ENCODE data around the gene RPLP1. TPM values are rescaled to one million over a fixed set of nuclear protein-coding genes. Genes with fewer than 3 reads are reported as not detected.

RPLP1 gene
- total RNA-seq, 1 experiment from 2014 or later = 1,587 TPM

DNA sequence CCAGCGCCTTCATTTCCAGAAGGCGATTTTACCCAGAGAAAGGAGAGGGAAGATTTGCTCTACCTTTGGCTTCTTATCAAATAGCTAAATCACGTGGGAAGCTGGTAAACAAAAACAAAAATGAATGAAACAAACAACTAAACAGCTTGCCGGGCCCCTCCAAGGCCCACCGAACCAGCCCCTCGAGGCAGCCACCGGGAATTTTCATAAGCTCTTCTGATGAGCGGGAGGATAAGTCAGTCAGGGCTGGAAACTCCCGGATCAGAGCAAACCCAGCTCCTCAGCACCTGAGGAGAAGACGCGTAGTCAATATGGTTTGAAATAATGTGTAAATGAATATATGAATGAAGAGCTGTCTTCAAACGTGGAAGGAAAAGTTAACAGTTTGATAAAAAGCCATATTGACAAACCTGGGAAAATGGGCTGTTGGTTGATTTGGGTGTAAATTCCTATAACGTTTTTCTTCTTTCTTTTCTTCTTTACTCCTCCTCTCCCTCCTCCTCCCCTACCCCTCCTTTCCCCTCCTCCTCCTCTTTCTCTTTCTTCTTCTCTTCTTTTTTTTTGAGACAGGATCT is 10.7 kb downstream of the RPLP1 start:
- TSS peak; percentile 62 for BruUV-seq (replicated peaks)
- intact Hi-C loops (cut with micrococcal nuclease; ENCODE audit: unreplicated experiment) = no loop called here
- H3K27me3 Mint-ChIP-seq (ENCODE audit: insufficient read depth, unreplicated experiment) = no peaks in the 10 kb centered on the region
- H3K36me3 Mint-ChIP-seq (ENCODE audit: insufficient read depth, unreplicated experiment) = peaks cover 9% of the 10 kb centered on the region
- H3K4me1 ChIP-seq = peaks cover 30% of the 10 kb centered on the region
- H3K4me1 Mint-ChIP-seq (ENCODE audit: low read depth, unreplicated experiment) = peaks cover 22% of the 10 kb centered on the region
- H3K9me3 Mint-ChIP-seq (ENCODE audit: unreplicated experiment) = no peaks in the 10 kb centered on the region
- peak overlapping the region; percentile 39 for H3K4me3 ChIP-seq (ENCODE audit: low read depth, low read length)
- H3K9me3 ChIP-seq = no peaks in the 10 kb centered on the region
- TF ChIP-seq CTCF (IDR thresholded peaks at IDR 0.05; ENCODE audit: insufficient read depth in 1 of 2, low read depth in 1 of 2, low read length in 1 of 2, severe bottlenecking in 1 of 2, unreplicated experiment in 1 of 2) = no peak
- peak overlapping the region; percentile 93 for H3K27ac Mint-ChIP-seq (ENCODE audit: unreplicated experiment)
- no peak for DNase-seq
- ChIA-PET CTCF (interaction anchor here (0.7 to 1.8 kb wide), 12 partner anchors 9 to 634 kb away, joined by 3 to 28 read pairs (median 4); partner anchors contain the start of genes KIF23, RPLP1 and TLE3), POLR2A (interaction anchor here (0.6 to 2.2 kb wide), 8 partner anchors 10 to 1029 kb away, joined by 3 to 84 read pairs (median 4); partner anchors contain the start of genes GLCE, KIF23 and RPLP1)
- no peaks in the 10 kb centered on the region for H3K27me3 ChIP-seq (replicated peaks; ENCODE audit: control insufficient read depth, insufficient read depth, low read length)
- H3K36me3 ChIP-seq (ENCODE audit: control insufficient read depth, insufficient read depth, low read length) = no peaks in the 10 kb centered on the region
- H3K4me3 Mint-ChIP-seq (ENCODE audit: unreplicated experiment) = peak overlapping the region; percentile 88

DNA sequence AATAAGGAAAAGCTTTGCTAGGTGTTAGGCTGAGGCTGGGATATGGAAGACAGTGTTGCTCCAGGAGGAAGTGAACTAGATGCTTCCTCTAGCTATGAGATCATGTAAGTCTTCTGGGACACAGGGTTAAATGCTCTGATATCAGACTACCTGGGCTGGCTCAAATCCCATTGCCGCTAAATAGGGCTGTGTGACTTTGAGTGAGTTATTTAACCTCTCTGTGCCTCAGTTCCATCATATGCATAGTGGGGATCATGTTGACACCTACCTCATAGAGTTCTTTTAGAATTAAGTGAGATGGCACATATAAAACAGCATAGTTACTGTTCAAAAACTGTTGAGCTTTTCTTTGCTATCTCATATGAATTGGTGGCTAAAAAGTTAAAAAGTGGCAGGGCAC is 12.6 kb downstream of the RPLP1 start:
- no TSS peak for BruUV-seq (replicated peaks)
- Histone ChIP-seq H3K36me3 (ENCODE audit: control insufficient read depth, insufficient read depth, low read length) (no peaks in the 10 kb centered on the region), H3K9me3 (no peaks in the 10 kb centered on the region), H3K4me1 (peaks cover 47% of the 10 kb centered on the region), H3K4me3 (ENCODE audit: low read depth, low read length) (no peak overlapping the region), H3K27me3 (replicated peaks; ENCODE audit: control insufficient read depth, insufficient read depth, low read length) (no peaks in the 10 kb centered on the region)
- H3K27ac Mint-ChIP-seq (ENCODE audit: unreplicated experiment) = no peak overlapping the region
- ChIA-PET POLR2A (no interaction called here), CTCF (interaction anchor here (0.5 kb wide), 1 partner anchor 263 kb away, joined by 4 read pairs; no protein-coding TSS in a partner anchor)
- peaks cover 34% of the 10 kb centered on the region for H3K4me1 Mint-ChIP-seq (ENCODE audit: low read depth, unreplicated experiment)
- no peak overlapping the region for H3K4me3 Mint-ChIP-seq (ENCODE audit: unreplicated experiment)
- intact Hi-C loops (cut with micrococcal nuclease; ENCODE audit: unreplicated experiment) = loop anchor here (5.0 kb wide), 2 partner anchors 632 to 1237 kb away; partner anchors contain the start of gene TLE3
- H3K9me3 Mint-ChIP-seq (ENCODE audit: unreplicated experiment) = no peaks in the 10 kb centered on the region
- TF ChIP-seq CTCF (IDR thresholded peaks at IDR 0.05; ENCODE audit: insufficient read depth in 1 of 2, low read depth in 1 of 2, low read length in 1 of 2, severe bottlenecking in 1 of 2, unreplicated experiment in 1 of 2) = no peak
- H3K27me3 Mint-ChIP-seq (ENCODE audit: insufficient read depth, unreplicated experiment) = no peaks in the 10 kb centered on the region
- DNase-seq = no peak
- no peaks in the 10 kb centered on the region for H3K36me3 Mint-ChIP-seq (ENCODE audit: insufficient read depth, unreplicated experiment)

DNA sequence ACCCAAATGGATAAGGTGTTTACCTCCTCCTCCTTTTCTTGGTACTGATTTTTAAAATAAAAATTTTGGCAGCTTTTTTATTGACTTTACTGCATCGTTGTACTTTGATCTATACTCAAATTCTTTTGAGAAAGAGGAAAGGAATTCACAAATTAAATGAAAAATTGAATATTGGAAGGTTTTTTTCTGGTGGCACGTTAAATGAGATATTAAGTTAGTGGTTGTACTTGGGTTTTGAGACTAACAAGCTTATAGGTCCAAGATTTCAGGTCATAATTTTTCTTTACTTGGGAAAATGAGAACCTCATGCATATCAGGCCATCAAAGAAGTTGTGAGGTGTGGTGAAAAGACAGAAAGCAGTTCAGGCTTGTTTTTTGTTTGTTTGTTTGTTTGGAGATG is 14.1 kb downstream of the RPLP1 start:
- Histone ChIP-seq H3K9me3 (no peaks in the 10 kb centered on the region), H3K36me3 (ENCODE audit: control insufficient read depth, insufficient read depth, low read length) (no peaks in the 10 kb centered on the region), H3K27me3 (replicated peaks; ENCODE audit: control insufficient read depth, insufficient read depth, low read length) (no peaks in the 10 kb centered on the region), H3K4me3 (ENCODE audit: low read depth, low read length) (no peak overlapping the region), H3K4me1 (peaks cover 47% of the 10 kb centered on the region)
- intact Hi-C loops (cut with micrococcal nuclease; ENCODE audit: unreplicated experiment) = loop anchor here (1.0 to 5.0 kb wide), 3 partner anchors 88 to 1236 kb away; partner anchors contain the start of gene TLE3
- H3K27me3 Mint-ChIP-seq (ENCODE audit: insufficient read depth, unreplicated experiment) = no peaks in the 10 kb centered on the region
- ChIA-PET POLR2A (interaction anchor here (1.0 to 1.8 kb wide), 2 partner anchors 13 to 673 kb away, joined by 3 to 10 read pairs; partner anchors contain the start of gene RPLP1), CTCF (interaction anchor here (1.8 kb wide), 1 partner anchor 125 kb away, joined by 5 read pairs; no protein-coding TSS in a partner anchor)
- H3K4me3 Mint-ChIP-seq (ENCODE audit: unreplicated experiment) = no peak overlapping the region
- DNase-seq = no peak
- BruUV-seq (replicated peaks) = no TSS peak
- H3K9me3 Mint-ChIP-seq (ENCODE audit: unreplicated experiment) = no peaks in the 10 kb centered on the region
- H3K27ac Mint-ChIP-seq (ENCODE audit: unreplicated experiment) = no peak overlapping the region
- TF ChIP-seq CTCF (IDR thresholded peaks at IDR 0.05; ENCODE audit: insufficient read depth in 1 of 2, low read depth in 1 of 2, low read length in 1 of 2, severe bottlenecking in 1 of 2, unreplicated experiment in 1 of 2) = no peak
- peaks cover 32% of the 10 kb centered on the region for H3K4me1 Mint-ChIP-seq (ENCODE audit: low read depth, unreplicated experiment)
- no peaks in the 10 kb centered on the region for H3K36me3 Mint-ChIP-seq (ENCODE audit: insufficient read depth, unreplicated experiment)

All from Caco-2 (cell line).